Keratinocyte (primary cell): ENCODE data around the gene PLXNB3. TPM values are rescaled to one million over a fixed set of nuclear protein-coding genes. Genes with fewer than 3 reads are reported as not detected.

Source experiments
- DNase-seq: peaks from one replicate; pipeline ENCODE4 v3.0.0-alpha.2; 2011; ENCODE audit warnings: low read depth, missing footprints, low spot score
- FAIRE-seq: peaks from 2 replicates; lab custom pipeline; 2011; peaks lifted over from hg19 to GRCh38; lab: Jason Lieb, UNC
- H2AFZ ChIP-seq: 2 replicates; pipeline ENCODE4 v1.6.0; 2012; ENCODE audit warnings: low read length, control low read depth, inconsistent platforms; ENCODE audit not compliant: control insufficient read depth
- H3K27ac ChIP-seq: 2 replicates; pipeline ENCODE4 v1.5.1; 2011; ENCODE audit warnings: low read length; ENCODE audit not compliant: control insufficient read depth, insufficient read depth
- H3K27me3 ChIP-seq: 3 replicates; pipeline ENCODE4 v1.6.0; 2011; ENCODE audit warnings: low read length; ENCODE audit not compliant: control insufficient read depth, insufficient read depth; ENCODE audit errors: extremely low read depth
- H3K36me3 ChIP-seq, 2 experiments: 2 replicates in 1 of 2; 3 replicates in 1 of 2; pipeline ENCODE4 v1.5.1; 2011; ENCODE audit warnings: low read length in 2 of 2, mild to moderate bottlenecking in 1 of 2; ENCODE audit not compliant: control insufficient read depth in 2 of 2, insufficient read depth in 2 of 2; ENCODE audit errors: extremely low read depth in 1 of 2
- H3K4me1 ChIP-seq: 3 replicates; pipeline ENCODE4 v1.5.1; 2011; ENCODE audit warnings: low read length; ENCODE audit not compliant: control insufficient read depth, insufficient read depth; ENCODE audit errors: extremely low read depth
- H3K4me2 ChIP-seq: 3 replicates; pipeline ENCODE4 v1.6.0; 2011; ENCODE audit warnings: low read depth, low read length; ENCODE audit not compliant: control insufficient read depth, insufficient read depth; ENCODE audit errors: extremely low read depth
- H3K4me3 ChIP-seq, 3 experiments: fragments of 200-600 bp in 1 of 3; sonication (generic) in 1 of 3; 2 replicates in 2 of 3; 3 replicates in 1 of 3; pipeline ENCODE4 v1.5.1; 2011 to 2016; ENCODE audit warnings: low read length in 3 of 3, mild to moderate bottlenecking in 3 of 3, control low read depth in 2 of 3, inconsistent platforms in 1 of 3, low read depth in 1 of 3, mixed read lengths in 1 of 3, mixed run types in 1 of 3, moderate library complexity in 1 of 3; ENCODE audit not compliant: control insufficient read depth in 2 of 3, insufficient read depth in 2 of 3; ENCODE audit errors: extremely low read depth in 1 of 3
- H3K79me2 ChIP-seq: 2 replicates; pipeline ENCODE4 v1.6.0; 2012; ENCODE audit warnings: low read length; ENCODE audit not compliant: control insufficient read depth, insufficient read depth
- H3K9ac ChIP-seq: 3 replicates; pipeline ENCODE4 v1.6.0; 2011; ENCODE audit warnings: low read length; ENCODE audit not compliant: control insufficient read depth, insufficient read depth; ENCODE audit errors: extremely low read depth
- H3K9me1 ChIP-seq: 3 replicates; pipeline ENCODE4 v1.6.0; 2011; ENCODE audit warnings: low read length; ENCODE audit not compliant: control insufficient read depth, insufficient read depth; ENCODE audit errors: extremely low read depth
- H3K9me3 ChIP-seq: 2 replicates; pipeline ENCODE4 v1.5.1; 2012; ENCODE audit warnings: low read depth, low read length; ENCODE audit not compliant: control insufficient read depth
- H4K20me1 ChIP-seq: 3 replicates; pipeline ENCODE4 v1.6.0; 2011; ENCODE audit warnings: low read length; ENCODE audit not compliant: control insufficient read depth, insufficient read depth; ENCODE audit errors: extremely low read depth
- CTCF ChIP-seq, 3 experiments: IDR thresholded peaks in 1 of 3; conservative IDR thresholded peaks in 1 of 3; optimal IDR thresholded peaks in 1 of 3; 2 replicates in 2 of 3; 3 replicates in 1 of 3; pipeline versions ENCODE3 to v1.5.1; 2011; ENCODE audit warnings: low read length in 3 of 3, mild to moderate bottlenecking in 3 of 3, moderate library complexity in 2 of 3, control low read depth in 1 of 3, inconsistent platforms in 1 of 3; ENCODE audit not compliant: insufficient read depth in 2 of 3; ENCODE audit errors: extremely low read depth in 1 of 3
- EZH2 ChIP-seq: IDR thresholded peaks from one replicate; pipeline ENCODE4 v1.6.1; 2012; ENCODE audit warnings: inconsistent platforms, mild to moderate bottlenecking, low read length, moderate library complexity
- dilution Hi-C: fragments of 300-500 bp; cut with MboI; formaldehyde crosslinking; loops from one replicate; pipeline ENCODE4 v1.7.0; 2020; ENCODE audit warnings: low sequenced_read_pairs; ENCODE audit not compliant: extremely low pct_ligation_motif_present
- polyA plus RNA-seq, 5 experiments: library from polyadenylated mRNA; depleted of rRNA in 3 of 5; stranded (reverse) in 3 of 5; stranded (forward) in 1 of 5; unstranded in 1 of 5; fragments of >200 nt; gene quantifications; 1 replicate in 1 of 5; 2 replicates in 3 of 5; 3 replicates in 1 of 5; pipeline versions ENCODE4 v1.2.1 to v1.2.3, GENCODE V29; 2011 to 2012; ENCODE audit warnings: missing spikeins in 2 of 5, low read depth in 1 of 5, low replicate concordance in 1 of 5

The PLXNB3 gene
- polyA plus RNA-seq, 1 donor (not counting 4 experiments of a cell fraction or from before 2014, with no cell fraction given) = 7.2 TPM

- dilution Hi-C loops = no loop called here
- DNase-seq = peak; percentile 26
- H3K9me3 ChIP-seq = no peaks in the 10 kb centered on the region
- no peak for FAIRE-seq
- TF ChIP-seq CTCF (optimal IDR thresholded peaks at IDR 0.05 in 1 of 3, IDR thresholded peaks at IDR 0.05 in 1 of 3, conservative IDR thresholded peaks at IDR 0.05 in 1 of 3; ENCODE audit: extremely low read depth in 1 of 3, insufficient read depth in 2 of 3, low read length in 3 of 3) = peak in 2 of 3 experiments; percentile 15 to 21
- TF ChIP-seq EZH2 = no peak
- H3K9ac ChIP-seq = no peak overlapping the region
- H3K4me3 ChIP-seq = no peak overlapping the region
- H3K9me1 ChIP-seq = no peaks in the 10 kb centered on the region
- peaks cover 0 to 4% of the 10 kb centered on the region in 2 experiments for H3K36me3 ChIP-seq
- H3K79me2 ChIP-seq = no peaks in the 10 kb centered on the region
- H3K27ac ChIP-seq = no peak overlapping the region
- no peak overlapping the region for H2AFZ ChIP-seq
- H3K4me1 ChIP-seq = peaks cover 7% of the 10 kb centered on the region
- no peaks in the 10 kb centered on the region for H3K27me3 ChIP-seq
- H4K20me1 ChIP-seq = no peaks in the 10 kb centered on the region
- no peak overlapping the region for H3K4me2 ChIP-seq
These were observed 14.6 kb downstream of the PLXNB3 start for GRCh38 chrX:153778684-153779101.

- no peaks in the 10 kb centered on the region for H4K20me1 ChIP-seq
- dilution Hi-C loops = no loop called here
- H3K9ac ChIP-seq = no peak overlapping the region
- no peaks in the 10 kb centered on the region for H3K79me2 ChIP-seq
- H3K9me1 ChIP-seq = no peaks in the 10 kb centered on the region
- FAIRE-seq (no peak), DNase-seq (no peak)
- no peaks in the 10 kb centered on the region for H3K9me3 ChIP-seq
- H3K27me3 ChIP-seq = no peaks in the 10 kb centered on the region
- no peak overlapping the region for H3K4me3 ChIP-seq
- H3K4me1 ChIP-seq = peaks cover 7% of the 10 kb centered on the region
- TF ChIP-seq CTCF (optimal IDR thresholded peaks at IDR 0.05 in 1 of 3, IDR thresholded peaks at IDR 0.05 in 1 of 3, conservative IDR thresholded peaks at IDR 0.05 in 1 of 3; ENCODE audit: extremely low read depth in 1 of 3, insufficient read depth in 2 of 3, low read length in 3 of 3) (no peak), EZH2 (no peak)
- no peak overlapping the region for H2AFZ ChIP-seq
- H3K27ac ChIP-seq = no peak overlapping the region
- peaks cover 0 to 1% of the 10 kb centered on the region in 2 experiments for H3K36me3 ChIP-seq
- no peak overlapping the region for H3K4me2 ChIP-seq
These were observed 16.0 kb downstream of the PLXNB3 start for GRCh38 chrX:153779891-153780677.
